Panc1 (cell line): Measurements from ENCODE around the gene SLU7.

Source experiments
- POLR2AphosphoS5 ChIP-seq: IDR thresholded peaks from 2 replicates; pipeline ENCODE4 v1.6.1; 2012; ENCODE audit warnings: mild to moderate bottlenecking, low read depth, low read length, moderate library complexity
- SIN3A ChIP-seq: IDR thresholded peaks from 2 replicates; pipeline ENCODE4 v1.6.1; 2012; ENCODE audit warnings: low read depth, mild to moderate bottlenecking, low read length, moderate library complexity, borderline replicate concordance; ENCODE audit not compliant: insufficient read depth
- TF ChIP-seq, protein P1 (sequence below), 2 experiments: IDR thresholded peaks; 2 replicates each; pipeline ENCODE4 v1.6.1; 2011 to 2012; ENCODE audit warnings: low read depth in 2 of 2, control low read depth in 1 of 2, low read length in 1 of 2, mild to moderate bottlenecking in 1 of 2, moderate library complexity in 1 of 2; ENCODE audit not compliant: insufficient read depth in 1 of 2
- TF ChIP-seq, protein P2 (sequence below): fragments of 450-650 bp; IDR thresholded peaks from 2 replicates; pipeline ENCODE4 v1.5.1; 2017; ENCODE audit warnings: mild to moderate bottlenecking

DNA sequence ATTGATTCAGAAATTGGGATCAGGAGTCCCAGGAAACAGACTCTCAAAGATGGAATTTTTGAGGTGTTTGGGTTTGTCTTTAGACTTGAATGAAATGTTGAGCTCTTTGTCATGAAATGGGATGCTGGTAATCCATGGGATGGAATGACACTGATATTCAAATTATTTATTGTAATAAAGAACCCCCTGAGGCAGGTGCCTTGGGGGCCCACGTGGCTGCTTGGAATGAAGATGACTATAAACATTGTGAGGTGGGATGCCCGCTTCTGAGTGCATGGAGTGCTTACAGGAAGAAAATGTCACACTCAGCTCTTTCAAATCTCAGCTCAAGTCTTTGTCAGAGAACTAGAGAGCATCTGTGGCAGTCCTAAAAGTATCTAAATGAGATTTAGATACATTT is 38.8 kb downstream of the SLU7 start:
- TF ChIP-seq, protein P1, sequence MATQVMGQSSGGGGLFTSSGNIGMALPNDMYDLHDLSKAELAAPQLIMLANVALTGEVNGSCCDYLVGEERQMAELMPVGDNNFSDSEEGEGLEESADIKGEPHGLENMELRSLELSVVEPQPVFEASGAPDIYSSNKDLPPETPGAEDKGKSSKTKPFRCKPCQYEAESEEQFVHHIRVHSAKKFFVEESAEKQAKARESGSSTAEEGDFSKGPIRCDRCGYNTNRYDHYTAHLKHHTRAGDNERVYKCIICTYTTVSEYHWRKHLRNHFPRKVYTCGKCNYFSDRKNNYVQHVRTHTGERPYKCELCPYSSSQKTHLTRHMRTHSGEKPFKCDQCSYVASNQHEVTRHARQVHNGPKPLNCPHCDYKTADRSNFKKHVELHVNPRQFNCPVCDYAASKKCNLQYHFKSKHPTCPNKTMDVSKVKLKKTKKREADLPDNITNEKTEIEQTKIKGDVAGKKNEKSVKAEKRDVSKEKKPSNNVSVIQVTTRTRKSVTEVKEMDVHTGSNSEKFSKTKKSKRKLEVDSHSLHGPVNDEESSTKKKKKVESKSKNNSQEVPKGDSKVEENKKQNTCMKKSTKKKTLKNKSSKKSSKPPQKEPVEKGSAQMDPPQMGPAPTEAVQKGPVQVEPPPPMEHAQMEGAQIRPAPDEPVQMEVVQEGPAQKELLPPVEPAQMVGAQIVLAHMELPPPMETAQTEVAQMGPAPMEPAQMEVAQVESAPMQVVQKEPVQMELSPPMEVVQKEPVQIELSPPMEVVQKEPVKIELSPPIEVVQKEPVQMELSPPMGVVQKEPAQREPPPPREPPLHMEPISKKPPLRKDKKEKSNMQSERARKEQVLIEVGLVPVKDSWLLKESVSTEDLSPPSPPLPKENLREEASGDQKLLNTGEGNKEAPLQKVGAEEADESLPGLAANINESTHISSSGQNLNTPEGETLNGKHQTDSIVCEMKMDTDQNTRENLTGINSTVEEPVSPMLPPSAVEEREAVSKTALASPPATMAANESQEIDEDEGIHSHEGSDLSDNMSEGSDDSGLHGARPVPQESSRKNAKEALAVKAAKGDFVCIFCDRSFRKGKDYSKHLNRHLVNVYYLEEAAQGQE (IDR thresholded peaks at IDR 0.05; ENCODE audit: insufficient read depth in 1 of 2, low read depth in 2 of 2, low read length in 1 of 2): no peak
- TF ChIP-seq, protein P2, sequence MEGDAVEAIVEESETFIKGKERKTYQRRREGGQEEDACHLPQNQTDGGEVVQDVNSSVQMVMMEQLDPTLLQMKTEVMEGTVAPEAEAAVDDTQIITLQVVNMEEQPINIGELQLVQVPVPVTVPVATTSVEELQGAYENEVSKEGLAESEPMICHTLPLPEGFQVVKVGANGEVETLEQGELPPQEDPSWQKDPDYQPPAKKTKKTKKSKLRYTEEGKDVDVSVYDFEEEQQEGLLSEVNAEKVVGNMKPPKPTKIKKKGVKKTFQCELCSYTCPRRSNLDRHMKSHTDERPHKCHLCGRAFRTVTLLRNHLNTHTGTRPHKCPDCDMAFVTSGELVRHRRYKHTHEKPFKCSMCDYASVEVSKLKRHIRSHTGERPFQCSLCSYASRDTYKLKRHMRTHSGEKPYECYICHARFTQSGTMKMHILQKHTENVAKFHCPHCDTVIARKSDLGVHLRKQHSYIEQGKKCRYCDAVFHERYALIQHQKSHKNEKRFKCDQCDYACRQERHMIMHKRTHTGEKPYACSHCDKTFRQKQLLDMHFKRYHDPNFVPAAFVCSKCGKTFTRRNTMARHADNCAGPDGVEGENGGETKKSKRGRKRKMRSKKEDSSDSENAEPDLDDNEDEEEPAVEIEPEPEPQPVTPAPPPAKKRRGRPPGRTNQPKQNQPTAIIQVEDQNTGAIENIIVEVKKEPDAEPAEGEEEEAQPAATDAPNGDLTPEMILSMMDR: no peak
- no peak for TF ChIP-seq POLR2AphosphoS5
- TF ChIP-seq SIN3A: no peak
